Colonic mucosa (tissue), 4 donors: Measurements from ENCODE around the gene FHOD1. TPM values are rescaled to one million over a fixed set of nuclear protein-coding genes. Genes with fewer than 3 reads are reported as not detected.

ENCODE experiments used
- DNase-seq: peaks from one replicate; pipeline ENCODE4 v3.0.0-alpha.2; 2020
- H3K27ac ChIP-seq: fragments of 200-600 bp; one replicate; pipeline ENCODE4 v1.8.0; 2021
- H3K27me3 ChIP-seq: fragments of 200-600 bp; one replicate; pipeline ENCODE4 v1.8.0; 2021
- H3K36me3 ChIP-seq: fragments of 200-600 bp; one replicate; pipeline ENCODE4 v1.8.0; 2021
- H3K4me1 ChIP-seq: fragments of 200-600 bp; one replicate; pipeline ENCODE4 v1.8.0; 2021; ENCODE audit warnings: mild to moderate bottlenecking
- H3K4me3 ChIP-seq: fragments of 200-600 bp; one replicate; pipeline ENCODE4 v1.8.0; 2021
- H3K9ac ChIP-seq, 2 donors: one replicate each; pipeline ENCODE4 v1.7.0; 2013; ENCODE audit warnings: control low read depth in 2 of 2, low read depth in 2 of 2, low read length in 2 of 2
- H3K9me3 ChIP-seq: fragments of 200-600 bp; one replicate; pipeline ENCODE4 v1.8.0; 2021
- CTCF ChIP-seq: fragments of 200-600 bp; IDR thresholded peaks from one replicate; pipeline ENCODE4 v1.8.0; 2022; ENCODE audit warnings: antibody characterized with exemption, mild to moderate bottlenecking
- intact Hi-C: fragments of 100-400 bp; cut with DNase I; formaldehyde crosslinking; loops from one replicate; pipeline ENCODE4 v1.14.1; 2022
- total RNA-seq, 2 donors: library from RNA; stranded (reverse); fragmentation: NEBNext Ultra II Directional in 1 of 2; extraction: Animal tissue kit (Norgen Biotek cat#: 25700) in 1 of 2; gene quantifications; one replicate each; pipeline ENCODE4 v1.2.1, GENCODE V29; 2021
- donor health status: healthy.
- donor health status: DM: no; HTN: no; CAD: no.
- donor health status: DM: no; HTN: no; CAD: no.

The FHOD1 gene
- total RNA-seq, 2 donors from 2014 or later = 21.6 to 47.2 TPM

GRCh38 chr16:67237396-67238277 lies 9.6 kb downstream of the FHOD1 start:
- no peak for TF ChIP-seq CTCF
- H3K9me3 ChIP-seq = no peaks in the 10 kb centered on the region
- no peaks in the 10 kb centered on the region for H3K27me3 ChIP-seq
- intact Hi-C loops = no loop called here
- no peak overlapping the region for H3K27ac ChIP-seq
- H3K4me3 ChIP-seq = no peak overlapping the region
- no peaks in the 10 kb centered on the region for H3K36me3 ChIP-seq
- DNase-seq = no peak
- H3K9ac ChIP-seq = no peak overlapping the region
- peaks cover 22% of the 10 kb centered on the region for H3K4me1 ChIP-seq

- peaks cover 2% of the 10 kb centered on the region for H3K36me3 ChIP-seq
- DNase-seq = peak; percentile 67
- H3K27me3 ChIP-seq = no peaks in the 10 kb centered on the region
- intact Hi-C loops = no loop called here
- no peak overlapping the region for H3K9ac ChIP-seq
- no peaks in the 10 kb centered on the region for H3K9me3 ChIP-seq
- no peak overlapping the region for H3K27ac ChIP-seq
- H3K4me3 ChIP-seq = no peak overlapping the region
- H3K4me1 ChIP-seq = peaks cover 14% of the 10 kb centered on the region
- TF ChIP-seq CTCF = no peak
Measured at GRCh38 chr16:67236563-67237395, 10.5 kb downstream of the FHOD1 start.

DNA sequence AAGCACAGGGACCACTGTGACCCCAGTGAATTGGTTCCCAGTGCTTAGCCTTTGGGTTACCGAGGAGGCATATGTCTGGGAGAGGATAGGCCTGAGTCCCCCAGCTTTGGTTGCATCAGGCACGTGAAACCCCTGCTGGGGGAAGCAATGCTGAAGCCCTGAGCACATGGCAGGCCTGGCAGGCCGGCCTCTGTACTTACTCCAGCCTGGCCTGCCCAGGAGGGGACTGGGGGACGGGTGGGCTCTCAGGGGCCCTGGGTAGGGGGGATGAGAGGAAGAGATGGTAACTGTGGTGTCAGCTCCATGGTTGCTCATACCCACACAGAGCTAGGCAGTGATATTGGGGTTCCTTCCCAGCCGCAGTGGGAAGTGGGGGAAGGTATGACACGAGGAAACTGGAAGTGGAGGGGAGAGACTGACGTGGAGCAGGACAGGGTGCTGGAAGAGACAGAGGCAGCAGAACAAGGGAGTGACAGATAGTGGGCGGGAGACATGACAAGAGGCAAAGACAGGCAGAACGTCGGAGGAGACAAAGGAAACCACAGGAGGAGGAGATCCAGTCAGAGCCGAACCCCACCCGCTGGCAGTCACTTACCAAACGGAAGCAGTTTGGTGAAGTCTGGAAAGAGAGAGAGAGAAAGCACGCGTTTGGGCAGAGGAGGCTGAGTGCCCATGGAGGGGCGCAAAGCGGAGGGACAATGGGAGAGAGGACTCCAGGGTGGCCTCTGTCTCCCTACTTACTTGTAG lies 11.3 kb downstream of the FHOD1 start:
- no peak overlapping the region for H3K27ac ChIP-seq
- H3K4me3 ChIP-seq = no peak overlapping the region
- peaks cover 6% of the 10 kb centered on the region for H3K4me1 ChIP-seq
- no peak for TF ChIP-seq CTCF
- intact Hi-C loops = no loop called here
- H3K27me3 ChIP-seq = no peaks in the 10 kb centered on the region
- peaks cover 10% of the 10 kb centered on the region for H3K36me3 ChIP-seq
- no peak overlapping the region for H3K9ac ChIP-seq
- no peaks in the 10 kb centered on the region for H3K9me3 ChIP-seq
- no peak for DNase-seq

DNA sequence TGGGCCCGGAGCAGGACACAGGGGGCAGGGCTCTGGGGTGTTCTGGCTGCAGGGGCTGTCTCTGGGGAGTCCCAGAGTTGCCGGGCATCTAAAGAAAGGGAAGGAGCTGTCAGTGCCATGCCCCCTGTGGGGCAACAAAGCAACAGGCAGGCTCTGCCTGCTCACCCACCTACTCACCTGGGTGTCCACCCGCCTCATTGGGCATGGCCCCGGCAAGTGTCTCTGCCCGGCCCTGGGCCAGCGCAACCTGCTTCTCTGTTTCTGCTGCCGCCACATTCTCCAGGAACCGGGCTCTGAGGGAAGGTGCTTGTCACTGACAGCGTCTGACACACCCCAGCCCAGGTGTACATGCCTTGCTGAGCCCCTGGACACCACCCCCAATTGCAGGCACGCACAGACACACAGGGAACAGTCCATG lies 13.1 kb downstream of the FHOD1 start:
- Histone ChIP-seq H3K4me1 (no peaks in the 10 kb centered on the region), H3K4me3 (no peak overlapping the region), H3K27ac (no peak overlapping the region), H3K27me3 (no peaks in the 10 kb centered on the region), H3K9ac (no peak overlapping the region), H3K9me3 (no peaks in the 10 kb centered on the region), H3K36me3 (peaks cover 19% of the 10 kb centered on the region)
- DNase-seq = no peak
- intact Hi-C loops = no loop called here
- TF ChIP-seq CTCF = no peak

- Histone ChIP-seq H3K9ac (no peak overlapping the region), H3K27ac (no peak overlapping the region), H3K4me3 (no peak overlapping the region), H3K27me3 (no peaks in the 10 kb centered on the region), H3K9me3 (no peaks in the 10 kb centered on the region), H3K36me3 (peaks cover 19% of the 10 kb centered on the region), H3K4me1 (no peaks in the 10 kb centered on the region)
- no peak for TF ChIP-seq CTCF
- DNase-seq = no peak
- intact Hi-C loops = no loop called here
Measured at GRCh38 chr16:67233596-67233995, 13.7 kb downstream of the FHOD1 start.
